Smooth muscle cell (in vitro differentiated cells): ENCODE data around the gene LMF1. TPM values are rescaled to one million over a fixed set of nuclear protein-coding genes. Genes with fewer than 3 reads are reported as not detected.
A peak's percentile ranks its signal among the peaks of the same experiment; 100 is the strongest.

Experiments used
- DNase-seq: peaks from one replicate; lab custom pipeline; 2025; ENCODE audit not compliant: unreplicated experiment; lab: John Stamatoyannopoulos, UW
- H2AFZ ChIP-seq: fragments of 200-600 bp; sonication (generic); 2 replicates; pipeline ENCODE4 v1.6.0; 2016; ENCODE audit warnings: antibody characterized with exemption, low read depth, mild to moderate bottlenecking
- H3F3A ChIP-seq: fragments of 200-600 bp; sonication (generic); 2 replicates; pipeline ENCODE4 v1.6.0; 2017; ENCODE audit warnings: antibody characterized with exemption, low read depth
- H3K27ac ChIP-seq: fragments of 200-600 bp; sonication (generic); 2 replicates; pipeline ENCODE4 v1.5.1; 2016; ENCODE audit warnings: low read depth, mild to moderate bottlenecking
- H3K27me3 ChIP-seq: fragments of 200-600 bp; sonication (generic); 2 replicates; pipeline ENCODE4 v1.6.1; 2016; ENCODE audit warnings: low read depth, mild to moderate bottlenecking
- H3K36me3 ChIP-seq: fragments of 200-600 bp; sonication (generic); 2 replicates; pipeline ENCODE4 v1.5.1; 2016; ENCODE audit warnings: low read depth
- H3K4me1 ChIP-seq: fragments of 200-600 bp; sonication (generic); 2 replicates; pipeline ENCODE4 v1.5.1; 2016; ENCODE audit warnings: low read depth
- H3K4me2 ChIP-seq: fragments of 200-600 bp; sonication (generic); 2 replicates; pipeline ENCODE4 v1.6.0; 2016; ENCODE audit warnings: mild to moderate bottlenecking
- H3K4me3 ChIP-seq: fragments of 200-600 bp; sonication (generic); 2 replicates; pipeline ENCODE4 v1.5.1; 2016; ENCODE audit warnings: mild to moderate bottlenecking
- H3K79me2 ChIP-seq: fragments of 200-600 bp; sonication (generic); 2 replicates; pipeline ENCODE4 v1.6.0; 2016; ENCODE audit warnings: low read depth, mild to moderate bottlenecking
- H3K9ac ChIP-seq: fragments of 200-600 bp; sonication (generic); 2 replicates; pipeline ENCODE4 v1.6.0; 2016; ENCODE audit warnings: low read depth
- H3K9me3 ChIP-seq: fragments of 200-600 bp; sonication (generic); replicated peaks from 2 replicates; pipeline ENCODE4 v1.5.1; 2016; ENCODE audit warnings: low read depth
- H4K20me1 ChIP-seq: fragments of 200-600 bp; sonication (generic); 2 replicates; pipeline ENCODE4 v1.6.0; 2016; ENCODE audit warnings: low read depth
- WGBS: methylation state at CpG from one replicate; pipeline ENCODE4 v1.1.7; 2016; ENCODE audit warnings: low lambda C conversion rate; 5-methylcytosine and 5-hydroxymethylcytosine counted together
- polyA plus RNA-seq: library from polyadenylated mRNA; unstranded; fragments of >200 nt; fragmentation: Nextera tagmentation; extraction: Ambion mirVana; gene quantifications from 2 replicates; pipeline ENCODE4 v1.2.1, GENCODE V29; 2016
- total RNA-seq: library from RNA; depleted of rRNA; stranded (reverse); fragments of >200 nt; gene quantifications from 2 replicates; pipeline ENCODE4 v1.2.3, GENCODE V29; 2014
- TF ChIP-seq, protein P1 (sequence below): fragments of 200-600 bp; sonication (generic); IDR thresholded peaks from 2 replicates; pipeline ENCODE4 v1.5.1; 2017; ENCODE audit warnings: borderline replicate concordance, mild to moderate bottlenecking, antibody characterized with exemption; ENCODE audit not compliant: insufficient read depth, poor library complexity, severe bottlenecking

LMF1 gene
- total and polyA plus RNA-seq, 2 experiments from 2014 or later, result 25.3 to 29.8 TPM

DNA sequence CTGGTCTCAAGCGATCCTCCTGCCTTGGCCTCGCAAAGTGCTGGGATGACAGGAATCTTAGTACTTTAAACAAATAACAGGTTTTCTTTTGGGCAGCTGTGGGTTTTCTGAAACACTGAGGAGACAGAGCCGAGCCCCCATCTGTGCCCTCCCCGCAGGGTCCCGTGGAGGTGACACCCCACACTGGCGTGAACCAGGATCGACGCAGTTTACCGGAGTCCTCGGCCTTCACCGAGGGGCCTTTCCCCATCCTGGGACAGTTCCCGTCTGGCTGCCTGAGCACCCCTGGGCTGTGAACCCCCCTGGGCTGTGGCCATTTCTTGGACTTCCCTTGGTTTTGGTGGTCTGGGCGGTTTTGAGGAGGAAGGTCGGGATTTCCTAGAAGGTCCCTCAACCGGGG lies 154.9 kb downstream of the LMF1 start:
- Histone ChIP-seq H4K20me1 (no peaks in the 10 kb centered on the region), H3K4me2 (no peak overlapping the region), H3K36me3 (no peaks in the 10 kb centered on the region), H3K27me3 (no peaks in the 10 kb centered on the region), H3K27ac (no peak overlapping the region), H3K9me3 (no peaks in the 10 kb centered on the region), H2AFZ (no peak overlapping the region), H3K9ac (no peak overlapping the region), H3F3A (no peaks in the 10 kb centered on the region), H3K4me3 (no peak overlapping the region), H3K79me2 (no peaks in the 10 kb centered on the region), H3K4me1 (peaks cover 5% of the 10 kb centered on the region)
- TF ChIP-seq, protein P1, sequence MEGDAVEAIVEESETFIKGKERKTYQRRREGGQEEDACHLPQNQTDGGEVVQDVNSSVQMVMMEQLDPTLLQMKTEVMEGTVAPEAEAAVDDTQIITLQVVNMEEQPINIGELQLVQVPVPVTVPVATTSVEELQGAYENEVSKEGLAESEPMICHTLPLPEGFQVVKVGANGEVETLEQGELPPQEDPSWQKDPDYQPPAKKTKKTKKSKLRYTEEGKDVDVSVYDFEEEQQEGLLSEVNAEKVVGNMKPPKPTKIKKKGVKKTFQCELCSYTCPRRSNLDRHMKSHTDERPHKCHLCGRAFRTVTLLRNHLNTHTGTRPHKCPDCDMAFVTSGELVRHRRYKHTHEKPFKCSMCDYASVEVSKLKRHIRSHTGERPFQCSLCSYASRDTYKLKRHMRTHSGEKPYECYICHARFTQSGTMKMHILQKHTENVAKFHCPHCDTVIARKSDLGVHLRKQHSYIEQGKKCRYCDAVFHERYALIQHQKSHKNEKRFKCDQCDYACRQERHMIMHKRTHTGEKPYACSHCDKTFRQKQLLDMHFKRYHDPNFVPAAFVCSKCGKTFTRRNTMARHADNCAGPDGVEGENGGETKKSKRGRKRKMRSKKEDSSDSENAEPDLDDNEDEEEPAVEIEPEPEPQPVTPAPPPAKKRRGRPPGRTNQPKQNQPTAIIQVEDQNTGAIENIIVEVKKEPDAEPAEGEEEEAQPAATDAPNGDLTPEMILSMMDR, result no peak
- no peak for DNase-seq
- WGBS, result 96% methylated on average over 15 of the region's 15 CpGs

DNA sequence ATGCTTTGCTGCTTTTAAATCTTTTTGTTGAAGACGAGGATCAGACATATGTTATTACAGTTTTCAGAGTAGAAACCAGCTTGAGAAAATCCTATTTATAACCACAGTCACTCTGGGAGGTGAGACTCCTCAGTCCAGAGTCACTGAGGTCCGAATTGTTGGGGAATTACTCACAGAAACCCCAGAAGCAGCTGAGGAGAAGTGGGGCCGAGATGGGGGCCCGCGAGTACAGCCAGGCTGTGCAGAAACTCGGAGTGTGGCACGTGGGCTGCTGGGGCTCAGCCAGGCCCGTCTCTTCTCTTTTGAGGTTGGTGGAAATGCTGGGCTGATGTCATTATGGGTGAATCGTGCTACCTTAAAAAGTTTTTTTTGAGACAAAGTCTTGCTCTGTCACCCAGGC lies 155.8 kb downstream of the LMF1 start:
- DNase-seq, result no peak
- Histone ChIP-seq H3K4me3 (no peak overlapping the region), H3K27ac (peak overlapping the region; percentile 39), H3K9ac (no peak overlapping the region), H2AFZ (no peak overlapping the region), H3K79me2 (no peaks in the 10 kb centered on the region), H3K4me2 (no peak overlapping the region), H4K20me1 (no peaks in the 10 kb centered on the region), H3F3A (no peaks in the 10 kb centered on the region), H3K9me3 (no peaks in the 10 kb centered on the region), H3K27me3 (no peaks in the 10 kb centered on the region), H3K36me3 (no peaks in the 10 kb centered on the region), H3K4me1 (peaks cover 5% of the 10 kb centered on the region)
- TF ChIP-seq, protein P1, result no peak
- 53% methylated on average over 8 of the region's 9 CpGs for WGBS

DNA sequence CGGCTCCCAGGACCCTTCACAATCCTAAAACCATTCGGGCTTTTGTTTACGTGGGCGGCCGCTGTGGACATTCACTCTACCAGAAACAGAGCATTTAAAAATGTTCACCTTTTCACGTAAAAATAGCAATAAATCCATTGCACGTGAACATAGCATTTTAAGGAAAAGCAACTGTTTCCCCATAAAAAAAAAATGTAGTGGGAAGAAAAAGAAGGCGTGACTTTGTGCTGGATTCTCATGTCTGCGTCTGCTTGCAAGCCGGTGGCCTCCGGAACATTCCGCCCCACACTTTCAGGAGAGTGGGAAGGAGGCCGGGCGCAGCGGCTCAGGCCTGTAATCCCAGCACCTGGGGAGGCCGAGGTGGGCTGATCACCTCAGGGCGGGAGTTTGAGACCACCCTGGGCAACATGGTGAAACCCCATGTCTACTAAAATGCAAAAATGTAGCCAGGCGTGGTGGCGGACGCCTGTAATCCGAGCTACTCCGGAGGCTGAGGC lies 156.8 kb downstream of the LMF1 start:
- H3K4me3 ChIP-seq, result peak overlapping the region; percentile 49
- peak overlapping the region; percentile 89 for H3K4me2 ChIP-seq

More for the DNA sequence above, 156.8 kb downstream of the LMF1 start:
- TF ChIP-seq, protein P1, result no peak
- peak overlapping the region; percentile 23 for H2AFZ ChIP-seq
- H3K27ac ChIP-seq, result no peak overlapping the region
- H3K9me3 ChIP-seq, result no peaks in the 10 kb centered on the region
- no peaks in the 10 kb centered on the region for H3K27me3 ChIP-seq
- H3K4me1 ChIP-seq, result peaks cover 5% of the 10 kb centered on the region
- no peaks in the 10 kb centered on the region for H3K36me3 ChIP-seq
- 56% methylated on average over 22 of the region's 22 CpGs for WGBS
- H3K9ac ChIP-seq, result no peak overlapping the region
- no peaks in the 10 kb centered on the region for H3K79me2 ChIP-seq
- DNase-seq, result no peak
- H4K20me1 ChIP-seq, result no peaks in the 10 kb centered on the region
- no peaks in the 10 kb centered on the region for H3F3A ChIP-seq
